ENCODE measurements around the gene ADAMTSL1.

DNA sequence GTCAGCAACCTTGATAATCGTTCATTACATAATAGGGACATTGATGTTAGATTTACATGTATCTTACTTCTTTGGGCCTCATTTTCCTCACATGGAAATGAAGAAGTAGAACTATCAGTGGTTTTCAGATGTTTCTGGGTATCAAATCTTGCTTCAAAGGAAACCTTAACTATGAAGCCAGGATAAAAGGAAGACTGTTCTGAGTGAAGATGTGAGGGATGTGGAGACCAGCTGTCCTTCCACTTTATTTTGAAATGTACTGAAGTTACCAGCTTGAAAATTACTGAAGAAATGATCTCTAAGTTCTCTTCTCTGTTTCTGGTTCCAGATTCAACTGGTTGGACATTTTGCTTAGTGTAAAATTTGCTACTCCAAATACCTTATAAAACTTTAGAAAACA lies 186.0 kb downstream of the ADAMTSL1 start:
- no peak for TF ChIP-seq POLR2A (IDR thresholded peaks at IDR 0.05)
- TF ChIP-seq, protein P1, sequence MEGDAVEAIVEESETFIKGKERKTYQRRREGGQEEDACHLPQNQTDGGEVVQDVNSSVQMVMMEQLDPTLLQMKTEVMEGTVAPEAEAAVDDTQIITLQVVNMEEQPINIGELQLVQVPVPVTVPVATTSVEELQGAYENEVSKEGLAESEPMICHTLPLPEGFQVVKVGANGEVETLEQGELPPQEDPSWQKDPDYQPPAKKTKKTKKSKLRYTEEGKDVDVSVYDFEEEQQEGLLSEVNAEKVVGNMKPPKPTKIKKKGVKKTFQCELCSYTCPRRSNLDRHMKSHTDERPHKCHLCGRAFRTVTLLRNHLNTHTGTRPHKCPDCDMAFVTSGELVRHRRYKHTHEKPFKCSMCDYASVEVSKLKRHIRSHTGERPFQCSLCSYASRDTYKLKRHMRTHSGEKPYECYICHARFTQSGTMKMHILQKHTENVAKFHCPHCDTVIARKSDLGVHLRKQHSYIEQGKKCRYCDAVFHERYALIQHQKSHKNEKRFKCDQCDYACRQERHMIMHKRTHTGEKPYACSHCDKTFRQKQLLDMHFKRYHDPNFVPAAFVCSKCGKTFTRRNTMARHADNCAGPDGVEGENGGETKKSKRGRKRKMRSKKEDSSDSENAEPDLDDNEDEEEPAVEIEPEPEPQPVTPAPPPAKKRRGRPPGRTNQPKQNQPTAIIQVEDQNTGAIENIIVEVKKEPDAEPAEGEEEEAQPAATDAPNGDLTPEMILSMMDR (IDR thresholded peaks at IDR 0.05), result no peak
